Gastroesophageal sphincter (tissue), 4 donors: Measurements from ENCODE around the gene OSGEP. TPM values are rescaled to one million over a fixed set of nuclear protein-coding genes. Genes with fewer than 3 reads are reported as not detected.
A peak's percentile ranks its signal among the peaks of the same experiment; 100 is the strongest.

ENCODE experiments used
- ATAC-seq: fragments of 150-250 bp; one replicate; pipeline ENCODE4 v1.9.1; 2016; ENCODE audit warnings: mild to moderate bottlenecking, moderate library complexity
- H3K27ac ChIP-seq, 4 donors: fragments of 200-600 bp; sonication (generic) in 3 of 4; 1 replicate in 3 of 4; 2 replicates in 1 of 4; pipeline ENCODE4 v1.5.1; 2016 to 2019
- H3K27me3 ChIP-seq: fragments of 200-600 bp; sonication (generic); one replicate; pipeline ENCODE4 v1.5.1; 2019
- H3K36me3 ChIP-seq, 2 donors: fragments of 200-600 bp; sonication (generic); one replicate each; pipeline ENCODE4 v1.5.1; 2019; ENCODE audit warnings: control low read depth in 1 of 2
- H3K4me1 ChIP-seq, 3 donors: fragments of 200-600 bp; sonication (generic); 1 replicate in 2 of 3; 2 replicates in 1 of 3; pipeline ENCODE4 v1.5.1; 2016 to 2019; ENCODE audit warnings: control low read depth in 2 of 3
- H3K4me3 ChIP-seq, 2 donors: fragments of 200-600 bp; sonication (generic); one replicate each; pipeline ENCODE4 v1.5.1; 2019; ENCODE audit warnings: mild to moderate bottlenecking in 1 of 2, moderate library complexity in 1 of 2
- H3K9me3 ChIP-seq, 3 donors: fragments of 200-600 bp; sonication (generic); one replicate each; pipeline ENCODE4 v1.5.1; 2017 to 2019; ENCODE audit warnings: control low read depth in 2 of 3
- CTCF ChIP-seq, 4 experiments: fragments of 200-600 bp in 2 of 4; fragments of 450-650 bp in 2 of 4; sonication (generic) in 1 of 4; IDR thresholded peaks; one replicate each; pipeline ENCODE4 v1.5.1; 2017 to 2019; ENCODE audit warnings: antibody characterized with exemption in 4 of 4, mild to moderate bottlenecking in 2 of 4, moderate library complexity in 2 of 4
- EP300 ChIP-seq: sonication (generic); formaldehyde crosslinking; IDR thresholded peaks from one replicate; pipeline ENCODE4 v1.6.1; 2017; ENCODE audit warnings: antibody characterized with exemption, mild to moderate bottlenecking
- POLR2A ChIP-seq, 2 donors: fragments of 450-650 bp; IDR thresholded peaks; one replicate each; pipeline ENCODE4 v1.6.1; 2017; ENCODE audit warnings: antibody characterized with exemption in 2 of 2, mild to moderate bottlenecking in 2 of 2, moderate library complexity in 1 of 2
- POLR2AphosphoS5 ChIP-seq: sonication (generic); formaldehyde crosslinking; IDR thresholded peaks from one replicate; pipeline ENCODE4 v1.6.1; 2017; ENCODE audit warnings: antibody characterized with exemption
- WGBS, 2 donors: methylation state at CpG; one replicate each; pipeline ENCODE4 v1.1.5; 2018; ENCODE audit warnings: low coverage in 1 of 2; 5-methylcytosine and 5-hydroxymethylcytosine counted together
- total RNA-seq, 4 donors: library from RNA; depleted of rRNA; stranded (reverse); fragments of >200 nt; gene quantifications; one replicate each; pipeline ENCODE4 v1.1.0, GENCODE V29; 2016

The OSGEP gene
- total RNA-seq, 4 donors from 2014 or later: 28.2 to 44.4 (median 34.4) TPM

GRCh38 chr14:20427231-20428009, 27.2 kb downstream of the OSGEP start:
- Histone ChIP-seq H3K27me3 (no peaks in the 10 kb centered on the region), H3K4me1 (peaks cover 0 to 9% (median 0%) of the 10 kb centered on the region in 3 donors), H3K9me3 (no peaks in the 10 kb centered on the region), H3K4me3 (no peak overlapping the region), H3K27ac (peak overlapping the region in 1 of 4 donors; percentile 29), H3K36me3 (no peaks in the 10 kb centered on the region)
- 50 to 56% methylated on average over 4 of the region's 5 CpGs for WGBS, 2 donors
- TF ChIP-seq EP300 (no peak), POLR2AphosphoS5 (no peak), POLR2A (IDR thresholded peaks at IDR 0.05) (no peak), CTCF (IDR thresholded peaks at IDR 0.05) (no peak)
- peak; percentile 41 for ATAC-seq

- no peaks in the 10 kb centered on the region for H3K9me3 ChIP-seq
- peaks cover 0 to 1% (median 0%) of the 10 kb centered on the region in 3 donors for H3K4me1 ChIP-seq
- no peak for ATAC-seq
- TF ChIP-seq POLR2A (IDR thresholded peaks at IDR 0.05) (no peak), POLR2AphosphoS5 (no peak), EP300 (no peak), CTCF (IDR thresholded peaks at IDR 0.05) (no peak)
- H3K27me3 ChIP-seq: no peaks in the 10 kb centered on the region
- 17 to 30% methylated on average over 2 of the region's 2 CpGs for WGBS, 2 donors
- H3K27ac ChIP-seq: no peak overlapping the region
- no peak overlapping the region for H3K4me3 ChIP-seq
- no peaks in the 10 kb centered on the region for H3K36me3 ChIP-seq
These were observed 29.8 kb downstream of the OSGEP start for GRCh38 chr14:20424851-20425250.

GRCh38 chr14:20422886-20423285, 31.7 kb downstream of the OSGEP start:
- Histone ChIP-seq H3K4me1 (no peaks in the 10 kb centered on the region), H3K4me3 (no peak overlapping the region), H3K27ac (no peak overlapping the region), H3K27me3 (no peaks in the 10 kb centered on the region), H3K36me3 (no peaks in the 10 kb centered on the region), H3K9me3 (no peaks in the 10 kb centered on the region)
- TF ChIP-seq POLR2A (IDR thresholded peaks at IDR 0.05) (no peak), POLR2AphosphoS5 (no peak), EP300 (no peak), CTCF (IDR thresholded peaks at IDR 0.05) (no peak)
- no peak for ATAC-seq
- WGBS, 2 donors: 20 to 54% methylated on average over 2 of the region's 2 CpGs

GRCh38 chr14:20421267-20421666, 33.3 kb downstream of the OSGEP start:
- H3K36me3 ChIP-seq: no peaks in the 10 kb centered on the region
- no peaks in the 10 kb centered on the region for H3K9me3 ChIP-seq
- TF ChIP-seq POLR2A (IDR thresholded peaks at IDR 0.05) (no peak), CTCF (IDR thresholded peaks at IDR 0.05) (no peak), POLR2AphosphoS5 (no peak), EP300 (no peak)
- H3K27ac ChIP-seq: no peak overlapping the region
- H3K4me3 ChIP-seq: no peak overlapping the region
- H3K27me3 ChIP-seq: no peaks in the 10 kb centered on the region
- no peaks in the 10 kb centered on the region for H3K4me1 ChIP-seq
- no peak for ATAC-seq
- WGBS, 2 donors: 17 to 30% methylated on average over 2 of the region's 2 CpGs

- Histone ChIP-seq H3K27me3 (no peaks in the 10 kb centered on the region), H3K36me3 (no peaks in the 10 kb centered on the region), H3K4me3 (no peak overlapping the region), H3K27ac (no peak overlapping the region), H3K4me1 (peaks cover 0 to 9% (median 0%) of the 10 kb centered on the region in 3 donors), H3K9me3 (no peaks in the 10 kb centered on the region)
- TF ChIP-seq POLR2A (IDR thresholded peaks at IDR 0.05) (no peak), EP300 (no peak), POLR2AphosphoS5 (no peak), CTCF (IDR thresholded peaks at IDR 0.05) (no peak)
- no peak for ATAC-seq
- no CpG with 5 or more reads among the region's 1 CpG for WGBS, 2 donors
These were observed 35.2 kb downstream of the OSGEP start for GRCh38 chr14:20419419-20419818.
